HepG2 (cell line): ENCODE measurements around the gene KXD1. TPM values are rescaled to one million over a fixed set of nuclear protein-coding genes. Genes with fewer than 3 reads are reported as not detected.

Experiments used
- BRF2 ChIP-seq: sonication (generic); formaldehyde crosslinking; IDR thresholded peaks from 2 replicates; pipeline ENCODE4 v1.8.1; 2022; ENCODE audit warnings: mild to moderate bottlenecking, missing genetic modification reagents
- ELF3 ChIP-seq: IDR thresholded peaks from 2 replicates; pipeline ENCODE4 v1.6.1; 2016; ENCODE audit warnings: missing genetic modification reagents, missing compliant biosample characterization
- FOSL1 ChIP-seq: sonication (generic); formaldehyde crosslinking; IDR thresholded peaks from 2 replicates; pipeline ENCODE4 v1.9.0; 2021; ENCODE audit warnings: missing genetic modification reagents, borderline replicate concordance
- GFI1 ChIP-seq: sonication (generic); formaldehyde crosslinking; IDR thresholded peaks from 2 replicates; pipeline ENCODE4 v1.5.0; 2020; ENCODE audit warnings: missing genetic modification reagents, mild to moderate bottlenecking, borderline replicate concordance
- HNRNPLL ChIP-seq: fragments of 200-400 bp; formaldehyde crosslinking; IDR thresholded peaks from 2 replicates; pipeline ENCODE4 v1.6.1; 2017; ENCODE audit warnings: mild to moderate bottlenecking, low read depth, low read length; ENCODE audit not compliant: poor library complexity, severe bottlenecking
- MXI1 ChIP-seq: IDR thresholded peaks from 3 replicates; pipeline ENCODE4 v1.6.1; 2012; ENCODE audit warnings: low read depth, low read length, inconsistent platforms, borderline replicate concordance
- NCOA2 ChIP-seq: sonication (generic); formaldehyde crosslinking; IDR thresholded peaks from 2 replicates; pipeline ENCODE4 v1.8.0; 2022; ENCODE audit warnings: inconsistent platforms
- NFKBIZ ChIP-seq: IDR thresholded peaks from 2 replicates; pipeline ENCODE4 v1.6.1; 2018; ENCODE audit warnings: missing genetic modification reagents, missing compliant biosample characterization
- POLR2A ChIP-seq, 2 experiments: IDR thresholded peaks; 2 replicates each; pipeline ENCODE4 v1.6.1; 2011; ENCODE audit warnings: low read depth in 2 of 2, low read length in 2 of 2, mild to moderate bottlenecking in 1 of 2, moderate library complexity in 1 of 2; ENCODE audit not compliant: insufficient read depth in 1 of 2
- RAD21 ChIP-seq: fragments of 450-650 bp; formaldehyde crosslinking; IDR thresholded peaks from 2 replicates; pipeline ENCODE4 v1.5.0; 2020; ENCODE audit warnings: mild to moderate bottlenecking
- RBM22 ChIP-seq: fragments of 200-400 bp; formaldehyde crosslinking; optimal IDR thresholded peaks from 2 replicates; pipeline ENCODE3; 2017; ENCODE audit warnings: mild to moderate bottlenecking, low read length, moderate library complexity
- REL ChIP-seq: sonication (generic); formaldehyde crosslinking; conservative IDR thresholded peaks from 2 replicates; pipeline ENCODE4 v1.8.0; 2022; ENCODE audit warnings: mild to moderate bottlenecking, missing genetic modification reagents, moderate library complexity
- RFX3 ChIP-seq: IDR thresholded peaks from 2 replicates; pipeline ENCODE4 v1.6.1; 2016; ENCODE audit warnings: missing biosample characterization, missing genetic modification reagents
- STAT5B ChIP-seq: sonication (generic); formaldehyde crosslinking; IDR thresholded peaks from 2 replicates; pipeline ENCODE4 v1.4.0; 2020; ENCODE audit warnings: missing genetic modification reagents
- ZBTB49 ChIP-seq: sonication (generic); formaldehyde crosslinking; IDR thresholded peaks from 2 replicates; pipeline ENCODE4 v1.4.0; 2020; ENCODE audit warnings: missing genetic modification reagents, borderline replicate concordance
- ZBTB7B ChIP-seq: sonication (generic); formaldehyde crosslinking; IDR thresholded peaks from 2 replicates; pipeline ENCODE4 v1.4.0; 2020; ENCODE audit warnings: missing genetic modification reagents
- ZFAT ChIP-seq: sonication (generic); formaldehyde crosslinking; conservative IDR thresholded peaks from 2 replicates; pipeline ENCODE4 v1.8.1; 2023; ENCODE audit warnings: missing genetic modification reagents, inconsistent platforms
- ZFP36L2 ChIP-seq: sonication (generic); formaldehyde crosslinking; IDR thresholded peaks from 2 replicates; pipeline ENCODE4 v1.4.0; 2020; ENCODE audit warnings: missing genetic modification reagents
- ZNF281 ChIP-seq: sonication (generic); formaldehyde crosslinking; IDR thresholded peaks from 2 replicates; pipeline ENCODE4 v1.4.0; 2020; ENCODE audit warnings: missing genetic modification reagents, borderline replicate concordance
- ZNF749 ChIP-seq: sonication (generic); formaldehyde crosslinking; IDR thresholded peaks from 2 replicates; pipeline ENCODE4 v1.8.0; 2022; ENCODE audit warnings: mild to moderate bottlenecking, missing genetic modification reagents, moderate library complexity, borderline replicate concordance
- polyA plus RNA-seq, 8 experiments: library from polyadenylated mRNA; depleted of rRNA in 3 of 8; stranded (reverse) in 7 of 8; unstranded in 1 of 8; fragments of >200 nt; fragmentation: Illumina TruSeq in 4 of 8; extraction: Trizol in 4 of 8; gene quantifications; 2 replicates each; pipeline versions ENCODE4 v1.2.1 to v1.2.3, GENCODE V29; 2011 to 2016; ENCODE audit warnings: low read depth in 4 of 8, missing spikeins in 1 of 8, mixed read lengths in 1 of 8; ENCODE audit not compliant: insufficient read depth in 1 of 8
- total RNA-seq, 5 experiments: library from RNA; depleted of rRNA; stranded (reverse); fragments of >200 nt; fragmentation: Illumina TruSeq; extraction: Trizol; gene quantifications; 2 replicates each; pipeline ENCODE4 v1.2.3, GENCODE V29; 2016; ENCODE audit warnings: low read depth in 1 of 5
- TF ChIP-seq, protein P1 (sequence below): sonication (generic); formaldehyde crosslinking; IDR thresholded peaks from 2 replicates; pipeline ENCODE4 v1.8.0; 2022; ENCODE audit warnings: mild to moderate bottlenecking, missing genetic modification reagents, moderate library complexity
- TF ChIP-seq, protein P2 (sequence below): fragments of 450-650 bp; IDR thresholded peaks from 2 replicates; pipeline ENCODE4 v1.6.1; 2017

Gene KXD1
- total and polyA plus RNA-seq, 2 of the 13 experiments (the other 11 are each of a cell fraction or from before 2014, with no cell fraction given) = 44.6 to 143 TPM

DNA sequence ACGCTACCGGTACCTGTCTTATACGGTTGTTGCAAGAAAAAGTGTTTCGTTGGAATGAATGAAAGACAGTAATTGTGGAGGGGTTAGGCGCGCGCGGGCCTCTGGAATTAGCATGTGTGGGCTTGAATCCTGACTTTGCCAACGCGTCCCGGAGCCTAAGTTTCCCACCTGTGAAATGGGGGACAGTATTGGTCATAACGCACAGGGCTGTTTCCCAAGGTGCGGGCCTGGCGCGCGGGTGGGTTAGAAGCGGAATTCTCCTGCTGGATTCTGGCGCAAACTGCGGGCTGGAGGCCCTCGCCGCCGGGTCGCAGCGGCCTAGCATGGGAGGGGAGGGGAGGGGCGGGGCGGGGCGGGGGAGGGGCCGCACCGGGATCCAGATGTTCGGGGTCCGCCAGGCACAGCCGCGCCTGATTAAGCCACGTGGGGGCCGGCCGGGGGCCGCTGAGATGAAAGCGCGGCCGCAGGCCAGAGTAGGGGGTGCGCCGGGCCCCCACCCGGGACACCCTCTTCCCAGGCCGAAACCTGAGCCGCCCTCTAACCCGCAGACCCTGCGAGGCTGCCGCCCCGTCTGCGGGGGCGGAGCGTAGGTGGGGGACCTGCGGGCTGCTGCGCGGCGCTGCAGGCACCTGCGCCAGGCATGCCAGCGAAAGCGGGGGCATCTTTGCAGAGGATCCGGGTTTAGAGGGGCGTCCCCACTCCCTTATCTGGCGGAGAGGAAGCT, 53.8 kb downstream of the KXD1 start (continued):
- TF ChIP-seq ZBTB7B (peak; percentile 42; the same call in 1 of the 2 replicates), ZFAT (CRISPR knock-in tag) (no peak), RAD21 (CRISPR knock-in tag) (no peak), REL (no peak), RBM22 (no peak), STAT5B (CRISPR knock-in tag) (no peak), GFI1 (CRISPR knock-in tag) (0 out of 2 replicates have a peak, but pooled peaks have one; percentile 33), NCOA2 (CRISPR knock-in tag) (peak; percentile 83; the same call in 1 of the 2 replicates), RFX3 (CRISPR knock-in tag) (no peak), HNRNPLL (peak; percentile 94), ZBTB49 (CRISPR knock-in tag) (no peak), ZFP36L2 (CRISPR knock-in tag) (no peak), MXI1 (no peak), NFKBIZ (CRISPR knock-in tag) (no peak), POLR2A (IDR thresholded peaks at IDR 0.05; ENCODE audit: insufficient read depth in 1 of 2, low read depth in 2 of 2, low read length in 2 of 2) (peak in 1 of 2 experiments; percentile 21; a peak in 1 of 4 replicates), ZNF749 (CRISPR knock-in tag) (no peak), ELF3 (CRISPR knock-in tag) (no peak), FOSL1 (CRISPR knock-in tag) (0 out of 2 replicates have a peak, but pooled peaks have one; percentile 18), BRF2 (CRISPR knock-in tag) (no peak), ZNF281 (CRISPR knock-in tag) (peak; percentile 62; the same call in 1 of the 2 replicates)
- TF ChIP-seq, protein P1, sequence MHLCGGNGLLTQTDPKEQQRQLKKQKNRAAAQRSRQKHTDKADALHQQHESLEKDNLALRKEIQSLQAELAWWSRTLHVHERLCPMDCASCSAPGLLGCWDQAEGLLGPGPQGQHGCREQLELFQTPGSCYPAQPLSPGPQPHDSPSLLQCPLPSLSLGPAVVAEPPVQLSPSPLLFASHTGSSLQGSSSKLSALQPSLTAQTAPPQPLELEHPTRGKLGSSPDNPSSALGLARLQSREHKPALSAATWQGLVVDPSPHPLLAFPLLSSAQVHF (CRISPR knock-in tag) = no peak
- TF ChIP-seq, protein P2, sequence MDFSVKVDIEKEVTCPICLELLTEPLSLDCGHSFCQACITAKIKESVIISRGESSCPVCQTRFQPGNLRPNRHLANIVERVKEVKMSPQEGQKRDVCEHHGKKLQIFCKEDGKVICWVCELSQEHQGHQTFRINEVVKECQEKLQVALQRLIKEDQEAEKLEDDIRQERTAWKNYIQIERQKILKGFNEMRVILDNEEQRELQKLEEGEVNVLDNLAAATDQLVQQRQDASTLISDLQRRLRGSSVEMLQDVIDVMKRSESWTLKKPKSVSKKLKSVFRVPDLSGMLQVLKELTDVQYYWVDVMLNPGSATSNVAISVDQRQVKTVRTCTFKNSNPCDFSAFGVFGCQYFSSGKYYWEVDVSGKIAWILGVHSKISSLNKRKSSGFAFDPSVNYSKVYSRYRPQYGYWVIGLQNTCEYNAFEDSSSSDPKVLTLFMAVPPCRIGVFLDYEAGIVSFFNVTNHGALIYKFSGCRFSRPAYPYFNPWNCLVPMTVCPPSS = no peak
